ENCODE measurements around the gene GPR155. TPM values are rescaled to one million over a fixed set of nuclear protein-coding genes. Genes with fewer than 3 reads are reported as not detected.

Gene GPR155
- total RNA-seq, 1 donor from 2014 or later, result 1.3 TPM

GRCh38 chr2:174385201-174385600, 101.6 kb downstream of the GPR155 start:
- H3K36me3 ChIP-seq (ENCODE audit: control insufficient read depth, insufficient read depth, low read length), result peaks cover 7% of the 10 kb centered on the region
- FAIRE-seq (no peak), DNase-seq (ENCODE audit: low read depth) (no peak)
- H3K27me3 ChIP-seq (ENCODE audit: control insufficient read depth, insufficient read depth, low read length), result no peaks in the 10 kb centered on the region
- H3K4me3 ChIP-seq (ENCODE audit: low read depth, low read length), result no peak overlapping the region
- TF ChIP-seq, protein P1, sequence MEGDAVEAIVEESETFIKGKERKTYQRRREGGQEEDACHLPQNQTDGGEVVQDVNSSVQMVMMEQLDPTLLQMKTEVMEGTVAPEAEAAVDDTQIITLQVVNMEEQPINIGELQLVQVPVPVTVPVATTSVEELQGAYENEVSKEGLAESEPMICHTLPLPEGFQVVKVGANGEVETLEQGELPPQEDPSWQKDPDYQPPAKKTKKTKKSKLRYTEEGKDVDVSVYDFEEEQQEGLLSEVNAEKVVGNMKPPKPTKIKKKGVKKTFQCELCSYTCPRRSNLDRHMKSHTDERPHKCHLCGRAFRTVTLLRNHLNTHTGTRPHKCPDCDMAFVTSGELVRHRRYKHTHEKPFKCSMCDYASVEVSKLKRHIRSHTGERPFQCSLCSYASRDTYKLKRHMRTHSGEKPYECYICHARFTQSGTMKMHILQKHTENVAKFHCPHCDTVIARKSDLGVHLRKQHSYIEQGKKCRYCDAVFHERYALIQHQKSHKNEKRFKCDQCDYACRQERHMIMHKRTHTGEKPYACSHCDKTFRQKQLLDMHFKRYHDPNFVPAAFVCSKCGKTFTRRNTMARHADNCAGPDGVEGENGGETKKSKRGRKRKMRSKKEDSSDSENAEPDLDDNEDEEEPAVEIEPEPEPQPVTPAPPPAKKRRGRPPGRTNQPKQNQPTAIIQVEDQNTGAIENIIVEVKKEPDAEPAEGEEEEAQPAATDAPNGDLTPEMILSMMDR (IDR thresholded peaks at IDR 0.05; ENCODE audit: insufficient read depth, low read length, severe bottlenecking), result no peak

DNA sequence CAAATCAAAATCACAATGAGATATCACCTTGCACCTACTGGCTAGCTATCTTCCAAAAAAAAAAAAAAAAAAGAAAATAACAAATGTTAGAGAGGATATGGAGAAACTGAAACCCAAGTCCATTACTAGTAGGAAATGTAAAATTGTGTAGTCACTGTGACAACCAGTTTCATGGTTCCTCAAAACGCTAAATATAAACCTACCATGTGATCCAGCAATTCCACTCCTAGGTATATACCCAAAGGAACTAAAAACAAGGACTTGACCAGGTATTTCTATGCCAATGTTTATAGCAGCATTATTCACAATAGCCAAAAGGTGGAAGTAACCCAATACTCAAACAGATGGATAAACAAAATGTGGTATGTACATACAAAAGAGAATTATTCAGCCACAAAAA, 103.0 kb downstream of the GPR155 start:
- no peak for DNase-seq (ENCODE audit: low read depth)
- TF ChIP-seq, protein P1 (IDR thresholded peaks at IDR 0.05; ENCODE audit: insufficient read depth, low read length, severe bottlenecking), result no peak
- peaks cover 7% of the 10 kb centered on the region for H3K36me3 ChIP-seq (ENCODE audit: control insufficient read depth, insufficient read depth, low read length)
- no peak overlapping the region for H3K4me3 ChIP-seq (ENCODE audit: low read depth, low read length)
- no peaks in the 10 kb centered on the region for H3K27me3 ChIP-seq (ENCODE audit: control insufficient read depth, insufficient read depth, low read length)
- FAIRE-seq, result no peak

Other genes with a start within 250 kb of the GPR155 start
- gene OLA1, start 238.5 kb downstream of the GPR155 start, total RNA-seq, result 132 and 153 TPM in 2 replicates
- not detected in 2 replicates for gene SP9, start 152.1 kb downstream of the GPR155 start, total RNA-seq
- gene SCRN3, start 91.3 kb downstream of the GPR155 start, total RNA-seq, result 20.0 and 21.8 TPM in 2 replicates
- 0.13 and 0.26 TPM in 2 replicates for gene WIPF1, start 110.8 kb upstream of the GPR155 start, total RNA-seq